ENCODE measurements around the gene BHLHE40. TPM values are rescaled to one million over a fixed set of nuclear protein-coding genes. Genes with fewer than 3 reads are reported as not detected.
A peak's percentile ranks its signal among the peaks of the same experiment; 100 is the strongest.

Gene BHLHE40
- total RNA-seq, result 347 TPM

DNA sequence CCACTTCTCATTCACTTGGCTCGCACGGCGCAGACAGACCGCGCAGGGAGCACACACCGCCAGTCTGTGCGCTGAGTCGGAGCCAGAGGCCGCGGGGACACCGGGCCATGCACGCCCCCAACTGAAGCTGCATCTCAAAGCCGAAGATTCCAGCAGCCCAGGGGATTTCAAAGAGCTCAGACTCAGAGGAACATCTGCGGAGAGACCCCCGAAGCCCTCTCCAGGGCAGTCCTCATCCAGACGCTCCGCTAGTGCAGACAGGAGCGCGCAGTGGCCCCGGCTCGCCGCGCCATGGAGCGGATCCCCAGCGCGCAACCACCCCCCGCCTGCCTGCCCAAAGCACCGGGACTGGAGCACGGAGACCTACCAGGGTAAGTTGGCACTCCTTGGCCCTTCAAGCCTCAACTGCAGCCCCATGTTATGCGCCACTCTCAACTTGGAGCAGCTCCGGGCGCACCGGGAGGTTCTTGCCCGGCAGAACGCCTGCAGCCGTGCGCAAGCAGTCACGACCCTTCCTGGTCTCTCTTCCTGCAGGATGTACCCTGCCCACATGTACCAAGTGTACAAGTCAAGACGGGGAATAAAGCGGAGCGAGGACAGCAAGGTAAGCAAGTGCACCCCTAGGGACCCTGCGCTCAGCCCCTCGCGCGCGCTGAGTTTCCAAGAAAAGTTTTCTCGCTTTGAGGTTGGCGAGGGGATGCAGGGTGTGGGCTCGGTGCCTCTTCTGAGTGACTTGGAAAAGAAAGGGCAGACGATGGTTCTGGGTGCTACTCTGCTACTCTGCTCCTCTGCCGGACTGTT lies at the start of gene BHLHE40:
Gene BHLHE40 (plus strand): TSS at position 10 of the 801 bp plus-strand sequence. CDS start 282 bp downstream, at position 292.
- no peaks in the 10 kb centered on the region for H3K36me3 ChIP-seq
- H3K4me1 ChIP-seq, result peaks cover 63% of the 10 kb centered on the region
- no peaks in the 10 kb centered on the region for H3K9me3 ChIP-seq
- peak within 1 kb of the TSS; percentile 98 for H3K27ac ChIP-seq
- peak within 1 kb of the TSS; percentile 76 to 92 for H3K4me3 ChIP-seq
- TF ChIP-seq POLR2AphosphoS5 (IDR thresholded peaks at IDR 0.05; ENCODE audit: insufficient read depth in 1 of 2, low read depth in 1 of 2), result peak in 1 of 2 donors; percentile 76
- TF ChIP-seq, protein P1, sequence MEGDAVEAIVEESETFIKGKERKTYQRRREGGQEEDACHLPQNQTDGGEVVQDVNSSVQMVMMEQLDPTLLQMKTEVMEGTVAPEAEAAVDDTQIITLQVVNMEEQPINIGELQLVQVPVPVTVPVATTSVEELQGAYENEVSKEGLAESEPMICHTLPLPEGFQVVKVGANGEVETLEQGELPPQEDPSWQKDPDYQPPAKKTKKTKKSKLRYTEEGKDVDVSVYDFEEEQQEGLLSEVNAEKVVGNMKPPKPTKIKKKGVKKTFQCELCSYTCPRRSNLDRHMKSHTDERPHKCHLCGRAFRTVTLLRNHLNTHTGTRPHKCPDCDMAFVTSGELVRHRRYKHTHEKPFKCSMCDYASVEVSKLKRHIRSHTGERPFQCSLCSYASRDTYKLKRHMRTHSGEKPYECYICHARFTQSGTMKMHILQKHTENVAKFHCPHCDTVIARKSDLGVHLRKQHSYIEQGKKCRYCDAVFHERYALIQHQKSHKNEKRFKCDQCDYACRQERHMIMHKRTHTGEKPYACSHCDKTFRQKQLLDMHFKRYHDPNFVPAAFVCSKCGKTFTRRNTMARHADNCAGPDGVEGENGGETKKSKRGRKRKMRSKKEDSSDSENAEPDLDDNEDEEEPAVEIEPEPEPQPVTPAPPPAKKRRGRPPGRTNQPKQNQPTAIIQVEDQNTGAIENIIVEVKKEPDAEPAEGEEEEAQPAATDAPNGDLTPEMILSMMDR (IDR thresholded peaks at IDR 0.05), result no peak
- TF ChIP-seq POLR2A (IDR thresholded peaks at IDR 0.05), result peak in 1 of 2 donors; percentile 56
- intact Hi-C loops (cut with DNase I), result loop anchor here (2.0 to 5.0 kb wide), 3 partner anchors 47 to 237 kb away; no protein-coding TSS in a partner anchor
- DNase-seq (ENCODE audit: extremely low spot score in 2 of 2), result no peak
- H3K27me3 ChIP-seq, result no peaks in the 10 kb centered on the region

DNA sequence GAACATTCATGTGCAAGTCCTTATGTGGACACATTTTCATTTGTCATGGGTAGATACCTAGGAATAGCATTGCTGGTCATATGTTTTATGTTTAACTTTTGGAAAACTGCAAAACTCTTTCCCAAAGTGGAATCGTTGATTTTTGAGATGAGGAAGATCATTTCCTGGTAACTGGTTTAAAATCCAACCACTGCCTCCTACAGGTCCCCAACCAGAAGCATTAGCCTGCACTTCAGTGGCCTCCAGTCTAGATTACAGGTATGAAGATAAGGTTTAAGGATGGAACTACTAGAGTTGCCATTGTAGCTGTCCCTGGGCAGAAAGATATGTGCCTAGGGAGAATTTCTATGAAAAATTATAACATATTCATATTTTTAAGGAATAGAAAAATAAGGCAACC lies 48.7 kb upstream of the BHLHE40 start:
- no peaks in the 10 kb centered on the region for H3K36me3 ChIP-seq
- intact Hi-C loops (cut with DNase I), result no loop called here

DNA sequence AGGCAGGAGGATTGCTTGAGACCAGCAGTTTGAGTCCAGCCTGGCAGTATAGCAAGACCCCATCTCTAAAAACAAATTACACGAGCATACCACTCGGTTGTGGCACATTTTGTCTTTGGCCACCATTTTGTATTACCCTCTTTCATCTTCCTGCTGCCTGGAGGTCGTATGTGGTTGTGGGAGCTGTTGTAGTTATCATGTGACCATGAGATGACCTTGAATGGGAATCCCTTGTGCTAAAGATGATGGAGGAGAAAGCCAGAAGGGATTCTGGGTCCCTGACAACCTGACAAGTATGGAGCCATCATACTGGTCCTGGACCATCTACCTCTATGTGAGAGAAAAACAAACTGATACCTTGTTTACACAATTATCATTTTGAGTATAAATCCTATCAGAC lies 45.2 kb upstream of the BHLHE40 start:
- Histone ChIP-seq H3K4me3 (no peak overlapping the region), H3K9me3 (no peaks in the 10 kb centered on the region), H3K4me1 (no peaks in the 10 kb centered on the region), H3K27ac (no peak overlapping the region), H3K27me3 (no peaks in the 10 kb centered on the region), H3K36me3 (no peaks in the 10 kb centered on the region)
- intact Hi-C loops (cut with DNase I), result no loop called here
- TF ChIP-seq POLR2AphosphoS5 (IDR thresholded peaks at IDR 0.05; ENCODE audit: insufficient read depth in 1 of 2, low read depth in 1 of 2) (no peak), POLR2A (IDR thresholded peaks at IDR 0.05) (no peak)
- TF ChIP-seq, protein P1 (IDR thresholded peaks at IDR 0.05), result no peak
- DNase-seq (ENCODE audit: extremely low spot score in 2 of 2), result no peak

More for the DNA sequence above, 48.7 kb upstream of the BHLHE40 start:
- no peaks in the 10 kb centered on the region for H3K27me3 ChIP-seq
- H3K27ac ChIP-seq, result no peak overlapping the region
- no peak overlapping the region for H3K4me3 ChIP-seq
- no peaks in the 10 kb centered on the region for H3K9me3 ChIP-seq
- TF ChIP-seq POLR2A (IDR thresholded peaks at IDR 0.05) (no peak), POLR2AphosphoS5 (IDR thresholded peaks at IDR 0.05; ENCODE audit: insufficient read depth in 1 of 2, low read depth in 1 of 2) (no peak)
- TF ChIP-seq, protein P1 (IDR thresholded peaks at IDR 0.05), result no peak
- DNase-seq (ENCODE audit: extremely low spot score in 2 of 2), result no peak
- no peaks in the 10 kb centered on the region for H3K4me1 ChIP-seq

DNA sequence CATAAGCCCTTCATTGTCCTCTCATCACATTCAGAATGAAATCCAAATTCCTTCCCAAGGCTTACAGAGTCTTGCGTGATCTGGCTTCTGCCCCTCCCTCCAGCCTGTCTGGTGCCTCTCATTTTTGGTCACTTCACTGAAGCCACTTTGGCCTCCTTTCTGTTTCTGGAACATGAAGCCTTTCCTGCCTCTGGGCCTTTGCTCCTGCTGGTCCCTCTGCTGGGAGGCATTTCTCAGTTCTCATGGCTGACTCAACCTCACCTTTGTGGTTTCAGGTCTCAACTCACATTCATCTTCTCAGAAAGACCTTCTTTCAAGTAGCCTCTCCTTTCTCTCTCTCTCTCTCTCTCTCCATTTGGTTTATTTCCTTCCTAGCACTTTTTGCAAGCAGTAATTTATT lies 43.9 kb upstream of the BHLHE40 start:
- H3K27me3 ChIP-seq, result no peaks in the 10 kb centered on the region
- DNase-seq (ENCODE audit: extremely low spot score in 2 of 2), result no peak
- intact Hi-C loops (cut with DNase I), result no loop called here
- no peak overlapping the region for H3K27ac ChIP-seq
- TF ChIP-seq POLR2A (IDR thresholded peaks at IDR 0.05), result no peak
- TF ChIP-seq, protein P1 (IDR thresholded peaks at IDR 0.05), result no peak
- no peak for TF ChIP-seq POLR2AphosphoS5 (IDR thresholded peaks at IDR 0.05; ENCODE audit: insufficient read depth in 1 of 2, low read depth in 1 of 2)
- H3K9me3 ChIP-seq, result no peaks in the 10 kb centered on the region
- no peak overlapping the region for H3K4me3 ChIP-seq
- H3K4me1 ChIP-seq, result no peaks in the 10 kb centered on the region
- H3K36me3 ChIP-seq, result no peaks in the 10 kb centered on the region
